HG02610 (cell line): ENCODE data around the gene ARID2.

Experiments used
- ATAC-seq: cut with Tn5 transposase; IDR thresholded peaks from one replicate; pipeline ENCODE4 v1.9.1; 2021; ENCODE audit warnings: mild to moderate bottlenecking, moderate library complexity; ENCODE audit not compliant: unreplicated experiment

Gene ARID2

GRCh38 chr12:45760333-45760732 is 30.8 kb downstream of the ARID2 start:
- no peak for ATAC-seq

- ATAC-seq = no peak
Measured at GRCh38 chr12:45762185-45763110, 32.9 kb downstream of the ARID2 start.

GRCh38 chr12:45763381-45763780 is 33.9 kb downstream of the ARID2 start:
- ATAC-seq = no peak

- ATAC-seq = no peak
Measured at GRCh38 chr12:45768194-45768593, 38.7 kb downstream of the ARID2 start.

GRCh38 chr12:45773747-45774146 is 44.2 kb downstream of the ARID2 start:
- ATAC-seq = no peak

GRCh38 chr12:45774508-45775162 is 45.1 kb downstream of the ARID2 start:
- ATAC-seq = no peak

GRCh38 chr12:45775465-45775864 is 46.0 kb downstream of the ARID2 start:
- ATAC-seq = no peak

GRCh38 chr12:45775964-45776363 is 46.5 kb downstream of the ARID2 start:
- no peak for ATAC-seq

GRCh38 chr12:45779936-45780335 is 50.4 kb downstream of the ARID2 start:
- no peak for ATAC-seq

GRCh38 chr12:45781080-45781479 is 51.6 kb downstream of the ARID2 start:
- ATAC-seq = no peak

GRCh38 chr12:45785315-45785714 is 55.8 kb downstream of the ARID2 start:
- no peak for ATAC-seq

GRCh38 chr12:45789025-45789424 is 59.5 kb downstream of the ARID2 start:
- ATAC-seq = no peak

GRCh38 chr12:45794422-45794821 is 64.9 kb downstream of the ARID2 start:
- no peak for ATAC-seq

- no peak for ATAC-seq
Measured at GRCh38 chr12:45801625-45802024, 72.1 kb downstream of the ARID2 start.

GRCh38 chr12:45803111-45803510 is 73.6 kb downstream of the ARID2 start:
- no peak for ATAC-seq

GRCh38 chr12:45816652-45817051 is 87.1 kb downstream of the ARID2 start:
- no peak for ATAC-seq

- no peak for ATAC-seq
Measured at GRCh38 chr12:45827974-45828373, 98.5 kb downstream of the ARID2 start.

- no peak for ATAC-seq
Measured at GRCh38 chr12:45828402-45828801, 98.9 kb downstream of the ARID2 start.

- ATAC-seq = no peak
Measured at GRCh38 chr12:45831590-45831989, 102.1 kb downstream of the ARID2 start.

- ATAC-seq = no peak
Measured at GRCh38 chr12:45833401-45833800, 103.9 kb downstream of the ARID2 start.

- ATAC-seq = no peak
Measured at GRCh38 chr12:45834809-45835208, 105.3 kb downstream of the ARID2 start.

GRCh38 chr12:45839917-45840316 is 110.4 kb downstream of the ARID2 start:
- ATAC-seq = no peak
